Pancreas (tissue), 10 donors: ENCODE measurements around the gene GNB2. TPM values are rescaled to one million over a fixed set of nuclear protein-coding genes. Genes with fewer than 3 reads are reported as not detected.

Experiments used
- ATAC-seq, 4 donors: fragments of 200-7000 bp; cut with Tn5 transposase; one replicate each; pipeline versions ENCODE4 v1.8.0 to v1.9.1; 2020; ENCODE audit warnings: mild to moderate bottlenecking in 4 of 4, moderate library complexity in 4 of 4
- DNase-seq, 6 donors: peaks; one replicate each; pipeline ENCODE4 v3.0.0-alpha.2; 2020
- FAIRE-seq: peaks from 2 replicates; lab custom pipeline; 2012; peaks lifted over from hg19 to GRCh38; lab: Jason Lieb, UNC
- H3K27ac ChIP-seq, 4 donors: fragments of 200-600 bp; sonication (generic); 1 replicate in 3 of 4; 2 replicates in 1 of 4; pipeline versions ENCODE4 v1.5.0 to v1.8.0; 2020
- H3K27me3 ChIP-seq, 4 donors: fragments of 200-600 bp; one replicate each; pipeline ENCODE4 v1.8.0; 2021
- H3K36me3 ChIP-seq, 3 donors: fragments of 200-600 bp; sonication (generic) in 1 of 3; one replicate each; pipeline versions ENCODE4 v1.5.0 to v1.8.0; 2020 to 2021
- H3K4me1 ChIP-seq, 3 donors: fragments of 200-600 bp; one replicate each; pipeline ENCODE4 v1.8.0; 2021
- H3K4me3 ChIP-seq, 4 donors: fragments of 200-600 bp; sonication (generic) in 2 of 4; one replicate each; pipeline versions ENCODE4 v1.5.0 to v1.8.0; 2020 to 2021
- H3K9me3 ChIP-seq, 4 donors: fragments of 200-600 bp; one replicate each; pipeline ENCODE4 v1.8.0; 2021
- WGBS, 2 donors: extraction: QIAGEN DNeasy Blood & Tissue Kit; methylation state at CpG; one replicate each; pipeline ENCODE4 v1.1.7; 2013; 5-methylcytosine and 5-hydroxymethylcytosine counted together
- intact Hi-C, 3 donors: fragments of 100-400 bp; cut with DNase I; formaldehyde crosslinking; loops; one replicate each; pipeline versions ENCODE4 v1.11.1 to v1.14.2; 2022
- polyA plus RNA-seq, 2 donors: library from polyadenylated mRNA; stranded (reverse); fragments of 200-250 nt; gene quantifications; one replicate each; pipeline ENCODE4 v1.2.3, GENCODE V29; 2013
- total RNA-seq, 6 donors: library from RNA; stranded (reverse); fragmentation: NEBNext Ultra II Directional in 4 of 6; extraction: Animal tissue kit (Norgen Biotek cat#: 25700) in 4 of 6; gene quantifications; one replicate each; pipeline versions ENCODE4 v1.2.1 to v1.2.4, GENCODE V29; 2021 to 2023
- TF ChIP-seq, protein P1 (sequence below), 4 donors: fragments of 200-600 bp; sonication (generic) in 3 of 4; IDR thresholded peaks; one replicate each; pipeline versions ENCODE4 v1.5.0 to v1.8.0; 2021; ENCODE audit warnings: antibody characterized with exemption in 4 of 4
- donor health status: healthy with polysubstance abuse.
- donor health status: DM: no; HTN: no; CAD: no; lungs with moderate emphysema.
- donor health status: DM: no; HTN: no; CAD: no.
- donor health status: control.
- donor health status: control.
- donor health status: Bipolar disorder and iron deficiency.
- donor health status: DM: yes; HTN: yes; CAD: no.
- donor health status: DM: no; HTN: no; CAD: no.
- donor health status: DM: no; HTN: no; CAD: no.
- donor health status: DM: yes; HTN: yes; CAD: no.

Gene GNB2
- total and polyA plus RNA-seq, 8 donors, result 82.2 to 151 (median 104) TPM

DNA sequence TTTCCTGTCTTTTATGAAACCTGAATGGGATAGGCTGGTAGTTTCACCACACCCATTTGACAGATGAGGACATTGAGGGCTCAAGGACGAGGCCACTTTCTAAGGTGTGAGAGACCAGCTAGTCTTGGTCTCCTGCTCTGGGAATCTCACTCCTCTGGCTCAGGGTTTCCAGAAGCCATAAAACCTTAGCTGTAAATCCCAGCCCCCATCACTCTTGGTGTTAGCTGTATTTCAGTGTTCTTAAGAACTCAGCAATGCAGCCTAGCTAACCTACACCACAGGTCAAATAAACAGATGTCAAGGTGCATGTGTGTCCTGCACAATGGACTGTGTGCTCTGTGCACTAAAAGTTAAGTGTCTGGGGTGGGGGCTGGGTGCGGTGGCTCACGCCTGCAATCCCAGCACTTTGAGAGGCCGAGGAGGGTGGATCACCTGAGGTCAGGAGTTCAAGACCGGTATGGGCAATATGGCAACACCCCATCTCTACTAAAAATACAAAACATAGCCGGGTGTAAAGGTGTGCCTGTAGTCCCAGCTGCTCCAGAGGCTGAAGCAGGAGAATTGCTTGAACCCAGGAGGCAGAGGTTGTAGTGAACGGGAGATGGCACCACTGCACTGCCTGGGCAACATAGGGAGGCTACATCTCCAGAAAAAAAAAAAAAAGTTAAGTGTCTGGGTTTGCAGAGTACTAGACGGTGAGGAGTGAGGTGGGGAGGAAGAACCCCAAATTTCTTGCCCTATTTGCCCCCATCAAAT lies 46.2 kb downstream of the GNB2 start:
- intact Hi-C loops, result no loop called here
- ATAC-seq, result no peak
- WGBS, 2 donors, result 72 to 73% methylated on average over 8 of the region's 8 CpGs
- Histone ChIP-seq H3K27ac (no peak overlapping the region), H3K36me3 (no peaks in the 10 kb centered on the region), H3K4me1 (peaks cover 0 to 14% (median 11%) of the 10 kb centered on the region in 3 donors), H3K9me3 (no peaks in the 10 kb centered on the region), H3K27me3 (no peaks in the 10 kb centered on the region), H3K4me3 (no peak overlapping the region)
- TF ChIP-seq, protein P1, sequence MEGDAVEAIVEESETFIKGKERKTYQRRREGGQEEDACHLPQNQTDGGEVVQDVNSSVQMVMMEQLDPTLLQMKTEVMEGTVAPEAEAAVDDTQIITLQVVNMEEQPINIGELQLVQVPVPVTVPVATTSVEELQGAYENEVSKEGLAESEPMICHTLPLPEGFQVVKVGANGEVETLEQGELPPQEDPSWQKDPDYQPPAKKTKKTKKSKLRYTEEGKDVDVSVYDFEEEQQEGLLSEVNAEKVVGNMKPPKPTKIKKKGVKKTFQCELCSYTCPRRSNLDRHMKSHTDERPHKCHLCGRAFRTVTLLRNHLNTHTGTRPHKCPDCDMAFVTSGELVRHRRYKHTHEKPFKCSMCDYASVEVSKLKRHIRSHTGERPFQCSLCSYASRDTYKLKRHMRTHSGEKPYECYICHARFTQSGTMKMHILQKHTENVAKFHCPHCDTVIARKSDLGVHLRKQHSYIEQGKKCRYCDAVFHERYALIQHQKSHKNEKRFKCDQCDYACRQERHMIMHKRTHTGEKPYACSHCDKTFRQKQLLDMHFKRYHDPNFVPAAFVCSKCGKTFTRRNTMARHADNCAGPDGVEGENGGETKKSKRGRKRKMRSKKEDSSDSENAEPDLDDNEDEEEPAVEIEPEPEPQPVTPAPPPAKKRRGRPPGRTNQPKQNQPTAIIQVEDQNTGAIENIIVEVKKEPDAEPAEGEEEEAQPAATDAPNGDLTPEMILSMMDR (IDR thresholded peaks at IDR 0.05), result no peak
- no peak for DNase-seq
- no peak for FAIRE-seq

DNA sequence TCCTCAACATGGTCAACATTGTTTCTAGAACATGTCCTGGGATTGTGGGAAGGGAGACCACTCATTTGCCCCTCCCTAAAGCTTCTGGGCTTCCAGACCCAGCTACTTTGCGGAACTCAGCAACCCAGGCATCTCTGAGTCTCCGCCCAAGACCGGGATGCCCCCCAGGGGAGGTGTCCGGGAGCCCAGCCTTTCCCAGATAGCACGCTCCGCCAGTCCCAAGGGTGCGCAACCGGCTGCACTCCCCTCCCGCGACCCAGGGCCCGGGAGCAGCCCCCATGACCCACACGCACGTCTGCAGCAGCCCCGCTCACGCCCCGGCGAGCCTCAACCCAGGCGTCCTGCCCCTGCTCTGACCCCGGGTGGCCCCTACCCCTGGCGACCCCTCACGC lies 46.7 kb downstream of the GNB2 start, which contains the start of gene EPO:
Gene EPO (plus strand): TSS at position 190 of the 392 bp plus-strand sequence. CDS start 513 bp downstream, outside the sequence.
- H3K36me3 ChIP-seq, result no peaks in the 10 kb centered on the region
- intact Hi-C loops, result no loop called here
- no peaks in the 10 kb centered on the region for H3K27me3 ChIP-seq
- H3K9me3 ChIP-seq, result no peaks in the 10 kb centered on the region
- peaks cover 0 to 14% (median 11%) of the 10 kb centered on the region in 3 donors for H3K4me1 ChIP-seq
- FAIRE-seq, result no peak
- H3K27ac ChIP-seq, result no peak within 1 kb of the TSS
- DNase-seq, result peak in 1 of 6 donors; percentile 65
- peak within 1 kb of the TSS in 2 of 4 donors; percentile 20 to 41 for H3K4me3 ChIP-seq
- no peak for ATAC-seq
- TF ChIP-seq, protein P1 (IDR thresholded peaks at IDR 0.05), result no peak
- WGBS, 2 donors, result 29 to 35% methylated on average over 21 of the region's 21 CpGs

DNA sequence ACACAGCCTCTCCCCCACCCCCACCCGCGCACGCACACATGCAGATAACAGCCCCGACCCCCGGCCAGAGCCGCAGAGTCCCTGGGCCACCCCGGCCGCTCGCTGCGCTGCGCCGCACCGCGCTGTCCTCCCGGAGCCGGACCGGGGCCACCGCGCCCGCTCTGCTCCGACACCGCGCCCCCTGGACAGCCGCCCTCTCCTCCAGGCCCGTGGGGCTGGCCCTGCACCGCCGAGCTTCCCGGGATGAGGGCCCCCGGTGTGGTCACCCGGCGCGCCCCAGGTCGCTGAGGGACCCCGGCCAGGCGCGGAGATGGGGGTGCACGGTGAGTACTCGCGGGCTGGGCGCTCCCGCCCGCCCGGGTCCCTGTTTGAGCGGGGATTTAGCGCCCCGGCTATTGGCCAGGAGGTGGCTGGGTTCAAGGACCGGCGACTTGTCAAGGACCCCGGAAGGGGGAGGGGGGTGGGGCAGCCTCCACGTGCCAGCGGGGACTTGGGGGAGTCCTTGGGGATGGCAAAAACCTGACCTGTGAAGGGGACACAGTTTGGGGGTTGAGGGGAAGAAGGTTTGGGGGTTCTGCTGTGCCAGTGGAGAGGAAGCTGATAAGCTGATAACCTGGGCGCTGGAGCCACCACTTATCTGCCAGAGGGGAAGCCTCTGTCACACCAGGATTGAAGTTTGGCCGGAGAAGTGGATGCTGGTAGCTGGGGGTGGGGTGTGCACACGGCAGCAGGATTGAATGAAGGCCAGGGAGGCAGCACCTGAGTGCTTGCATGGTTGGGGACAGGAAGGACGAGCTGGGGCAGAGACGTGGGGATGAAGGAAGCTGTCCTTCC lies 47.3 kb downstream of the GNB2 start:
- FAIRE-seq (no peak), DNase-seq (peak in 3 of 6 donors; percentile 39 to 65 (median 60)), ATAC-seq (no peak)
- Histone ChIP-seq H3K4me3 (peak overlapping the region in 2 of 4 donors; percentile 20 to 41), H3K9me3 (no peaks in the 10 kb centered on the region), H3K27ac (no peak overlapping the region), H3K36me3 (no peaks in the 10 kb centered on the region), H3K4me1 (peaks cover 0 to 14% (median 11%) of the 10 kb centered on the region in 3 donors), H3K27me3 (no peaks in the 10 kb centered on the region)
- WGBS, 2 donors, result 3 to 5% methylated on average over 48 to 56 of the region's 56 CpGs
- intact Hi-C loops, result no loop called here
- TF ChIP-seq, protein P1 (IDR thresholded peaks at IDR 0.05), result no peak

DNA sequence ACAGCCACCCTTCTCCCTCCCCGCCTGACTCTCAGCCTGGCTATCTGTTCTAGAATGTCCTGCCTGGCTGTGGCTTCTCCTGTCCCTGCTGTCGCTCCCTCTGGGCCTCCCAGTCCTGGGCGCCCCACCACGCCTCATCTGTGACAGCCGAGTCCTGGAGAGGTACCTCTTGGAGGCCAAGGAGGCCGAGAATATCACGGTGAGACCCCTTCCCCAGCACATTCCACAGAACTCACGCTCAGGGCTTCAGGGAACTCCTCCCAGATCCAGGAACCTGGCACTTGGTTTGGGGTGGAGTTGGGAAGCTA lies 47.9 kb downstream of the GNB2 start:
- Histone ChIP-seq H3K4me1 (peaks cover 0 to 14% (median 11%) of the 10 kb centered on the region in 3 donors), H3K4me3 (no peak overlapping the region), H3K36me3 (no peaks in the 10 kb centered on the region), H3K27me3 (no peaks in the 10 kb centered on the region), H3K27ac (no peak overlapping the region), H3K9me3 (no peaks in the 10 kb centered on the region)
- ATAC-seq (no peak), DNase-seq (no peak), FAIRE-seq (no peak)
- TF ChIP-seq, protein P1 (IDR thresholded peaks at IDR 0.05), result no peak
- 87 to 88% methylated on average over 8 of the region's 8 CpGs for WGBS, 2 donors
- intact Hi-C loops, result no loop called here
